HEK293 (cell line): ENCODE results near the gene DEFB131B.

Source experiments
- HOXA7 ChIP-seq: sonication (generic); formaldehyde crosslinking; IDR thresholded peaks from 2 replicates; pipeline ENCODE4 v1.8.1; 2022; ENCODE audit warnings: missing genetic modification reagents, borderline replicate concordance
- HOXC10 ChIP-seq: sonication (generic); formaldehyde crosslinking; IDR thresholded peaks from 2 replicates; pipeline ENCODE4 v1.8.1; 2023; ENCODE audit warnings: mild to moderate bottlenecking, missing genetic modification reagents
- MEIS1 ChIP-seq: sonication (generic); formaldehyde crosslinking; IDR thresholded peaks from 2 replicates; pipeline ENCODE4 v1.8.1; 2022; ENCODE audit warnings: missing genetic modification reagents, mild to moderate bottlenecking, borderline replicate concordance
- RBAK ChIP-seq: fragments of 450-650 bp; formaldehyde crosslinking; IDR thresholded peaks from 2 replicates; pipeline ENCODE4 v1.5.1; 2016; ENCODE audit warnings: missing biosample characterization, missing genetic modification characterization
- SETDB1 ChIP-seq: IDR thresholded peaks from one replicate; pipeline ENCODE4 v1.6.1; 2017; ENCODE audit warnings: mild to moderate bottlenecking, low read length, moderate library complexity, mixed read lengths; ENCODE audit not compliant: insufficient read length
- SP2 ChIP-seq: fragments of 450-650 bp; formaldehyde crosslinking; IDR thresholded peaks from 2 replicates; pipeline ENCODE4 v1.5.1; 2016; ENCODE audit warnings: missing biosample characterization, missing genetic modification characterization
- ZBTB7A ChIP-seq: fragments of 450-650 bp; formaldehyde crosslinking; IDR thresholded peaks from 2 replicates; pipeline ENCODE4 v1.5.1; 2016; ENCODE audit warnings: low read depth, missing biosample characterization, missing genetic modification characterization
- ZIC2 ChIP-seq: fragments of 450-650 bp; formaldehyde crosslinking; IDR thresholded peaks from 2 replicates; pipeline ENCODE4 v1.5.1; 2016; ENCODE audit warnings: missing biosample characterization, missing genetic modification characterization
- ZNF140 ChIP-seq: fragments of 450-650 bp; formaldehyde crosslinking; IDR thresholded peaks from 2 replicates; pipeline ENCODE4 v1.5.1; 2016; ENCODE audit warnings: missing biosample characterization, missing genetic modification characterization
- ZNF146 ChIP-seq: fragments of 450-650 bp; formaldehyde crosslinking; IDR thresholded peaks from 2 replicates; pipeline ENCODE4 v1.5.1; 2016; ENCODE audit warnings: missing biosample characterization, missing genetic modification characterization
- ZNF16 ChIP-seq: fragments of 450-650 bp; formaldehyde crosslinking; IDR thresholded peaks from 2 replicates; pipeline ENCODE4 v1.5.1; 2016; ENCODE audit warnings: low read depth, missing biosample characterization, missing genetic modification characterization
- ZNF174 ChIP-seq: fragments of 450-650 bp; formaldehyde crosslinking; IDR thresholded peaks from 2 replicates; pipeline ENCODE4 v1.5.0; 2017; ENCODE audit warnings: missing biosample characterization, mild to moderate bottlenecking, missing genetic modification characterization
- ZNF324 ChIP-seq: fragments of 450-650 bp; formaldehyde crosslinking; IDR thresholded peaks from 2 replicates; pipeline ENCODE4 v1.5.1; 2016; ENCODE audit warnings: missing biosample characterization, missing genetic modification characterization
- ZNF366 ChIP-seq: fragments of 450-650 bp; formaldehyde crosslinking; conservative IDR thresholded peaks from 2 replicates; pipeline ENCODE4 v1.5.1; 2016; ENCODE audit warnings: missing biosample characterization, missing genetic modification characterization
- ZNF501 ChIP-seq: fragments of 450-650 bp; formaldehyde crosslinking; IDR thresholded peaks from 2 replicates; pipeline ENCODE4 v1.5.1; 2016; ENCODE audit warnings: missing biosample characterization, missing genetic modification characterization
- ZNF585B ChIP-seq: fragments of 450-650 bp; formaldehyde crosslinking; IDR thresholded peaks from 2 replicates; pipeline ENCODE4 v1.5.1; 2016; ENCODE audit warnings: missing biosample characterization, missing genetic modification characterization
- ZNF621 ChIP-seq: fragments of 450-650 bp; formaldehyde crosslinking; IDR thresholded peaks from 2 replicates; pipeline ENCODE4 v1.5.1; 2017; ENCODE audit warnings: missing biosample characterization, missing genetic modification characterization
- ZNF629 ChIP-seq: fragments of 450-650 bp; formaldehyde crosslinking; IDR thresholded peaks from 2 replicates; pipeline ENCODE4 v1.5.1; 2017; ENCODE audit warnings: missing biosample characterization, missing genetic modification characterization
- ZNF654 ChIP-seq: fragments of 450-650 bp; formaldehyde crosslinking; IDR thresholded peaks from 2 replicates; pipeline ENCODE4 v1.5.1; 2016; ENCODE audit warnings: low read depth, missing biosample characterization, missing genetic modification characterization
- ZNF660 ChIP-seq: fragments of 450-650 bp; IDR thresholded peaks from 2 replicates; pipeline ENCODE4 v1.5.1; 2018; ENCODE audit warnings: missing biosample characterization, mild to moderate bottlenecking, missing genetic modification characterization
- ZNF701 ChIP-seq: fragments of 450-650 bp; formaldehyde crosslinking; IDR thresholded peaks from 2 replicates; pipeline ENCODE4 v1.5.1; 2016; ENCODE audit warnings: missing biosample characterization, missing genetic modification characterization
- ZSCAN23 ChIP-seq: fragments of 450-650 bp; formaldehyde crosslinking; IDR thresholded peaks from 2 replicates; pipeline ENCODE4 v1.5.1; 2016; ENCODE audit warnings: missing biosample characterization, missing genetic modification characterization
- TF ChIP-seq, protein P1 (sequence below): fragments of 450-650 bp; IDR thresholded peaks from 2 replicates; pipeline ENCODE4 v1.5.1; 2018; ENCODE audit warnings: missing biosample characterization, mild to moderate bottlenecking, missing genetic modification characterization
- TF ChIP-seq, protein P2 (sequence below): fragments of 450-650 bp; formaldehyde crosslinking; optimal IDR thresholded peaks from 2 replicates; pipeline ENCODE3; 2016; ENCODE audit warnings: missing biosample characterization, mild to moderate bottlenecking, missing genetic modification characterization
- TF ChIP-seq, protein P3 (sequence below): fragments of 450-650 bp; formaldehyde crosslinking; IDR thresholded peaks from 2 replicates; pipeline ENCODE4 v1.5.1; 2016; ENCODE audit warnings: missing biosample characterization, missing genetic modification characterization
- TF ChIP-seq, protein P4 (sequence below): fragments of 450-650 bp; formaldehyde crosslinking; IDR thresholded peaks from 2 replicates; pipeline ENCODE4; 2016; ENCODE audit warnings: missing biosample characterization, missing genetic modification characterization
- TF ChIP-seq, protein P5 (sequence below): fragments of 450-650 bp; formaldehyde crosslinking; IDR thresholded peaks from 2 replicates; pipeline ENCODE4 v1.5.1; 2016; ENCODE audit warnings: missing biosample characterization, missing genetic modification characterization
- TF ChIP-seq, protein P6 (sequence below): fragments of 450-650 bp; formaldehyde crosslinking; IDR thresholded peaks from 2 replicates; pipeline ENCODE4 v1.5.0; 2017; ENCODE audit warnings: missing biosample characterization, missing genetic modification characterization, borderline replicate concordance

DEFB131B gene

DNA sequence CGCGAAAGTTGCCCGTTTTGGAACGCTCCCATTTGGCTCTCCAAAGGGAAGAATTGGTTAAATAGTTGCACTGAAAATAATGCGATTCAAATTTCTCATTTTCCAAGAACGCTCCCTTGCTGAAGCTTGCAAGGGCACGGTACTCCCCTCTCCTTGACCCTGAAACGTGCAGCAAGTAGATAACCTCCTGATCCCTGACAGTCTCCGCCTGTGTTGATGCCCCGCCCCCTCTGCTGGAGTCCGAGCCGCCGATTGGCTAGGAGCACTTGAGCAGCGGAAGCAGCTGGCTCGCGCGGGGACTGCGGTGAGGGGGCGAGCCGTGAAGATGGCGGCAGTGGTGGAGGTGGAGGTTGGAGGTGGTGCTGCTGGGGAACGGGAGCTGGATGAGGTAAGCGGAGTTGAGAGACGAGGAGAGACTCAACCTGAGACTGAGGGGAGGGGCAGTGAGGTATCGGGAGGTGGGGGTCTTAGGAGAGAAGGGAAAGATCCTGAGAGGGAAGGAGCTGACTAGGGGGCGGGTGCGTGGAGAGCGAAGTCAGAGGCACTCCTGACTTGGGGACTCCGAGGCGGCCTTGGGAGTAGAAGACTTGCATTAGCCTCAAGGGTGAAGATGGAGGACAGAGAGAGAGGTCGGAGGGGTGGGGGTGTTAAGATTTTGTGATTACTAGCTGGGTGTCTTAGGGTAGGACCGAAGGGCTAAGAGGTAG, 50.6 kb downstream of the DEFB131B start, which contains the start of gene RNF121 (continued):
- no peak for TF ChIP-seq HOXC10
- no peak for TF ChIP-seq ZSCAN23 (tag by site-specific recombination)
- TF ChIP-seq, protein P1, sequence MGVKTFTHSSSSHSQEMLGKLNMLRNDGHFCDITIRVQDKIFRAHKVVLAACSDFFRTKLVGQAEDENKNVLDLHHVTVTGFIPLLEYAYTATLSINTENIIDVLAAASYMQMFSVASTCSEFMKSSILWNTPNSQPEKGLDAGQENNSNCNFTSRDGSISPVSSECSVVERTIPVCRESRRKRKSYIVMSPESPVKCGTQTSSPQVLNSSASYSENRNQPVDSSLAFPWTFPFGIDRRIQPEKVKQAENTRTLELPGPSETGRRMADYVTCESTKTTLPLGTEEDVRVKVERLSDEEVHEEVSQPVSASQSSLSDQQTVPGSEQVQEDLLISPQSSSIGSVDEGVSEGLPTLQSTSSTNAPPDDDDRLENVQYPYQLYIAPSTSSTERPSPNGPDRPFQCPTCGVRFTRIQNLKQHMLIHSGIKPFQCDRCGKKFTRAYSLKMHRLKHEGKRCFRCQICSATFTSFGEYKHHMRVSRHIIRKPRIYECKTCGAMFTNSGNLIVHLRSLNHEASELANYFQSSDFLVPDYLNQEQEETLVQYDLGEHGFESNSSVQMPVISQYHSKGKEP (tag by site-specific recombination): no peak
- no peak for TF ChIP-seq ZNF621 (tag by site-specific recombination)
- no peak for TF ChIP-seq ZNF146
- no peak for TF ChIP-seq ZNF366 (tag by site-specific recombination)
- TF ChIP-seq ZNF585B (tag by site-specific recombination): no peak
- TF ChIP-seq, protein P2, sequence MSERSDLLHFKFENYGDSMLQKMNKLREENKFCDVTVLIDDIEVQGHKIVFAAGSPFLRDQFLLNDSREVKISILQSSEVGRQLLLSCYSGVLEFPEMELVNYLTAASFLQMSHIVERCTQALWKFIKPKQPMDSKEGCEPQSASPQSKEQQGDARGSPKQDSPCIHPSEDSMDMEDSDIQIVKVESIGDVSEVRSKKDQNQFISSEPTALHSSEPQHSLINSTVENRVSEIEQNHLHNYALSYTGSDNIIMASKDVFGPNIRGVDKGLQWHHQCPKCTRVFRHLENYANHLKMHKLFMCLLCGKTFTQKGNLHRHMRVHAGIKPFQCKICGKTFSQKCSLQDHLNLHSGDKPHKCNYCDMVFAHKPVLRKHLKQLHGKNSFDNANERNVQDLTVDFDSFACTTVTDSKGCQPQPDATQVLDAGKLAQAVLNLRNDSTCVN: peak; percentile 82
- TF ChIP-seq ZBTB7A: peak; percentile 61; the same call in 1 of the 2 replicates
- no peak for TF ChIP-seq ZNF660
- TF ChIP-seq RBAK (tag by site-specific recombination): no peak
- TF ChIP-seq ZNF501 (tag by site-specific recombination): peak; percentile 82; the same call in 1 of the 2 replicates
- peak; percentile 69 for TF ChIP-seq SP2
- TF ChIP-seq, protein P3, sequence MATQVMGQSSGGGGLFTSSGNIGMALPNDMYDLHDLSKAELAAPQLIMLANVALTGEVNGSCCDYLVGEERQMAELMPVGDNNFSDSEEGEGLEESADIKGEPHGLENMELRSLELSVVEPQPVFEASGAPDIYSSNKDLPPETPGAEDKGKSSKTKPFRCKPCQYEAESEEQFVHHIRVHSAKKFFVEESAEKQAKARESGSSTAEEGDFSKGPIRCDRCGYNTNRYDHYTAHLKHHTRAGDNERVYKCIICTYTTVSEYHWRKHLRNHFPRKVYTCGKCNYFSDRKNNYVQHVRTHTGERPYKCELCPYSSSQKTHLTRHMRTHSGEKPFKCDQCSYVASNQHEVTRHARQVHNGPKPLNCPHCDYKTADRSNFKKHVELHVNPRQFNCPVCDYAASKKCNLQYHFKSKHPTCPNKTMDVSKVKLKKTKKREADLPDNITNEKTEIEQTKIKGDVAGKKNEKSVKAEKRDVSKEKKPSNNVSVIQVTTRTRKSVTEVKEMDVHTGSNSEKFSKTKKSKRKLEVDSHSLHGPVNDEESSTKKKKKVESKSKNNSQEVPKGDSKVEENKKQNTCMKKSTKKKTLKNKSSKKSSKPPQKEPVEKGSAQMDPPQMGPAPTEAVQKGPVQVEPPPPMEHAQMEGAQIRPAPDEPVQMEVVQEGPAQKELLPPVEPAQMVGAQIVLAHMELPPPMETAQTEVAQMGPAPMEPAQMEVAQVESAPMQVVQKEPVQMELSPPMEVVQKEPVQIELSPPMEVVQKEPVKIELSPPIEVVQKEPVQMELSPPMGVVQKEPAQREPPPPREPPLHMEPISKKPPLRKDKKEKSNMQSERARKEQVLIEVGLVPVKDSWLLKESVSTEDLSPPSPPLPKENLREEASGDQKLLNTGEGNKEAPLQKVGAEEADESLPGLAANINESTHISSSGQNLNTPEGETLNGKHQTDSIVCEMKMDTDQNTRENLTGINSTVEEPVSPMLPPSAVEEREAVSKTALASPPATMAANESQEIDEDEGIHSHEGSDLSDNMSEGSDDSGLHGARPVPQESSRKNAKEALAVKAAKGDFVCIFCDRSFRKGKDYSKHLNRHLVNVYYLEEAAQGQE (tag by site-specific recombination): peak; percentile 36; the same call in 1 of the 2 replicates
- no peak for TF ChIP-seq ZNF16
- no peak for TF ChIP-seq ZNF174
- no peak for TF ChIP-seq ZNF324 (tag by site-specific recombination)
- TF ChIP-seq ZNF654 (tag by site-specific recombination): no peak
- TF ChIP-seq, protein P4, sequence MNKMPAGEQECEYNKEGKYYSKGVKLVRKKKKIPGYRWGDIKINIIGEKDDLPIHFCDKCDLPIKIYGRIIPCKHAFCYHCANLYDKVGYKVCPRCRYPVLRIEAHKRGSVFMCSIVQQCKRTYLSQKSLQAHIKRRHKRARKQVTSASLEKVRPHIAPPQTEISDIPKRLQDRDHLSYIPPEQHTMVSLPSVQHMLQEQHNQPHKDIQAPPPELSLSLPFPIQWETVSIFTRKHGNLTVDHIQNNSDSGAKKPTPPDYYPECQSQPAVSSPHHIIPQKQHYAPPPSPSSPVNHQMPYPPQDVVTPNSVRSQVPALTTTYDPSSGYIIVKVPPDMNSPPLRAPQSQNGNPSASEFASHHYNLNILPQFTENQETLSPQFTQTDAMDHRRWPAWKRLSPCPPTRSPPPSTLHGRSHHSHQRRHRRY: no peak
- TF ChIP-seq, protein P5, sequence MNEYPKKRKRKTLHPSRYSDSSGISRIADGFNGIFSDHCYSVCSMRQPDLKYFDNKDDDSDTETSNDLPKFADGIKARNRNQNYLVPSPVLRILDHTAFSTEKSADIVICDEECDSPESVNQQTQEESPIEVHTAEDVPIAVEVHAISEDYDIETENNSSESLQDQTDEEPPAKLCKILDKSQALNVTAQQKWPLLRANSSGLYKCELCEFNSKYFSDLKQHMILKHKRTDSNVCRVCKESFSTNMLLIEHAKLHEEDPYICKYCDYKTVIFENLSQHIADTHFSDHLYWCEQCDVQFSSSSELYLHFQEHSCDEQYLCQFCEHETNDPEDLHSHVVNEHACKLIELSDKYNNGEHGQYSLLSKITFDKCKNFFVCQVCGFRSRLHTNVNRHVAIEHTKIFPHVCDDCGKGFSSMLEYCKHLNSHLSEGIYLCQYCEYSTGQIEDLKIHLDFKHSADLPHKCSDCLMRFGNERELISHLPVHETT (tag by site-specific recombination): 0 out of 2 replicates have a peak, but pooled peaks have one; percentile 45
- 0 out of 2 replicates have a peak, but pooled peaks have one; percentile 45 for TF ChIP-seq ZNF629 (tag by site-specific recombination)
- no peak for TF ChIP-seq ZNF701 (tag by site-specific recombination)
- TF ChIP-seq, protein P6, sequence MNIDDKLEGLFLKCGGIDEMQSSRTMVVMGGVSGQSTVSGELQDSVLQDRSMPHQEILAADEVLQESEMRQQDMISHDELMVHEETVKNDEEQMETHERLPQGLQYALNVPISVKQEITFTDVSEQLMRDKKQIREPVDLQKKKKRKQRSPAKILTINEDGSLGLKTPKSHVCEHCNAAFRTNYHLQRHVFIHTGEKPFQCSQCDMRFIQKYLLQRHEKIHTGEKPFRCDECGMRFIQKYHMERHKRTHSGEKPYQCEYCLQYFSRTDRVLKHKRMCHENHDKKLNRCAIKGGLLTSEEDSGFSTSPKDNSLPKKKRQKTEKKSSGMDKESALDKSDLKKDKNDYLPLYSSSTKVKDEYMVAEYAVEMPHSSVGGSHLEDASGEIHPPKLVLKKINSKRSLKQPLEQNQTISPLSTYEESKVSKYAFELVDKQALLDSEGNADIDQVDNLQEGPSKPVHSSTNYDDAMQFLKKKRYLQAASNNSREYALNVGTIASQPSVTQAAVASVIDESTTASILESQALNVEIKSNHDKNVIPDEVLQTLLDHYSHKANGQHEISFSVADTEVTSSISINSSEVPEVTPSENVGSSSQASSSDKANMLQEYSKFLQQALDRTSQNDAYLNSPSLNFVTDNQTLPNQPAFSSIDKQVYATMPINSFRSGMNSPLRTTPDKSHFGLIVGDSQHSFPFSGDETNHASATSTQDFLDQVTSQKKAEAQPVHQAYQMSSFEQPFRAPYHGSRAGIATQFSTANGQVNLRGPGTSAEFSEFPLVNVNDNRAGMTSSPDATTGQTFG (tag by site-specific recombination): no peak
- TF ChIP-seq ZNF140 (tag by site-specific recombination): no peak
- TF ChIP-seq SETDB1: no peak
- TF ChIP-seq HOXA7: no peak
- TF ChIP-seq MEIS1 (CRISPR knock-in tag): no peak
- peak; percentile 64 for TF ChIP-seq ZIC2 (tag by site-specific recombination)
